ENCODE results near the gene NDRG4.

GRCh38 chr16:58543685-58544084 is 43.7 kb downstream of the NDRG4 start:
- TF ChIP-seq CTCF (IDR thresholded peaks at IDR 0.05) (no peak), POLR2A (IDR thresholded peaks at IDR 0.05) (no peak)
